ENCODE data around the gene NDUFS6. TPM values are rescaled to one million over a fixed set of nuclear protein-coding genes. Genes with fewer than 3 reads are reported as not detected.

The NDUFS6 gene
- total RNA-seq, 1 experiment from 2014 or later: 59.7 TPM

- POLR2A ChIA-PET: no interaction called here
- Mint-ChIP-seq H3K27me3 (ENCODE audit: insufficient read depth, unreplicated experiment) (peaks cover 7% of the 10 kb centered on the region), H3K27ac (ENCODE audit: unreplicated experiment) (no peak overlapping the region), H3K4me3 (ENCODE audit: unreplicated experiment) (no peak overlapping the region), H3K4me1 (ENCODE audit: low read depth, unreplicated experiment) (no peaks in the 10 kb centered on the region), H3K9me3 (ENCODE audit: unreplicated experiment) (no peaks in the 10 kb centered on the region), H3K36me3 (ENCODE audit: insufficient read depth, unreplicated experiment) (no peaks in the 10 kb centered on the region)
- Histone ChIP-seq H3K4me1 (no peaks in the 10 kb centered on the region), H3K36me3 (ENCODE audit: control insufficient read depth, insufficient read depth, low read length) (no peaks in the 10 kb centered on the region), H3K4me3 (ENCODE audit: low read depth, low read length) (no peak overlapping the region), H3K27me3 (replicated peaks; ENCODE audit: control insufficient read depth, insufficient read depth, low read length) (no peaks in the 10 kb centered on the region), H3K9me3 (no peaks in the 10 kb centered on the region)
- peak in 1 of 2 experiments; percentile 27 for DNase-seq
- CTCF ChIA-PET: no interaction called here
- TF ChIP-seq CTCF (IDR thresholded peaks at IDR 0.05; ENCODE audit: insufficient read depth in 1 of 2, low read depth in 1 of 2, low read length in 1 of 2, severe bottlenecking in 1 of 2, unreplicated experiment in 1 of 2): no peak
- BruUV-seq (replicated peaks): no TSS peak
- intact Hi-C loops (cut with micrococcal nuclease; ENCODE audit: unreplicated experiment): no loop called here
Observed at GRCh38 chr5:1785984-1786383, 15.2 kb upstream of the NDUFS6 start.

GRCh38 chr5:1786621-1787471 is 14.4 kb upstream of the NDUFS6 start:
- ChIA-PET POLR2A (no interaction called here), CTCF (no interaction called here)
- H3K4me3 Mint-ChIP-seq (ENCODE audit: unreplicated experiment): no peak overlapping the region
- H3K36me3 Mint-ChIP-seq (ENCODE audit: insufficient read depth, unreplicated experiment): no peaks in the 10 kb centered on the region
- Histone ChIP-seq H3K27me3 (replicated peaks; ENCODE audit: control insufficient read depth, insufficient read depth, low read length) (no peaks in the 10 kb centered on the region), H3K9me3 (no peaks in the 10 kb centered on the region), H3K4me1 (no peaks in the 10 kb centered on the region), H3K36me3 (ENCODE audit: control insufficient read depth, insufficient read depth, low read length) (no peaks in the 10 kb centered on the region), H3K4me3 (ENCODE audit: low read depth, low read length) (no peak overlapping the region)
- no peaks in the 10 kb centered on the region for H3K9me3 Mint-ChIP-seq (ENCODE audit: unreplicated experiment)
- peak in 1 of 2 experiments; percentile 26 for DNase-seq
- H3K27ac Mint-ChIP-seq (ENCODE audit: unreplicated experiment): no peak overlapping the region
- no TSS peak for BruUV-seq (replicated peaks)
- intact Hi-C loops (cut with micrococcal nuclease; ENCODE audit: unreplicated experiment): no loop called here
- H3K4me1 Mint-ChIP-seq (ENCODE audit: low read depth, unreplicated experiment): no peaks in the 10 kb centered on the region
- no peak for TF ChIP-seq CTCF (IDR thresholded peaks at IDR 0.05; ENCODE audit: insufficient read depth in 1 of 2, low read depth in 1 of 2, low read length in 1 of 2, severe bottlenecking in 1 of 2, unreplicated experiment in 1 of 2)
- peaks cover 7% of the 10 kb centered on the region for H3K27me3 Mint-ChIP-seq (ENCODE audit: insufficient read depth, unreplicated experiment)

- H3K36me3 Mint-ChIP-seq (ENCODE audit: insufficient read depth, unreplicated experiment): no peaks in the 10 kb centered on the region
- BruUV-seq (replicated peaks): no TSS peak
- Histone ChIP-seq H3K4me1 (no peaks in the 10 kb centered on the region), H3K36me3 (ENCODE audit: control insufficient read depth, insufficient read depth, low read length) (no peaks in the 10 kb centered on the region), H3K27me3 (replicated peaks; ENCODE audit: control insufficient read depth, insufficient read depth, low read length) (no peaks in the 10 kb centered on the region), H3K4me3 (ENCODE audit: low read depth, low read length) (no peak overlapping the region), H3K9me3 (no peaks in the 10 kb centered on the region)
- no peaks in the 10 kb centered on the region for H3K9me3 Mint-ChIP-seq (ENCODE audit: unreplicated experiment)
- ChIA-PET CTCF (no interaction called here), POLR2A (no interaction called here)
- H3K27me3 Mint-ChIP-seq (ENCODE audit: insufficient read depth, unreplicated experiment): peaks cover 7% of the 10 kb centered on the region
- no peaks in the 10 kb centered on the region for H3K4me1 Mint-ChIP-seq (ENCODE audit: low read depth, unreplicated experiment)
- intact Hi-C loops (cut with micrococcal nuclease; ENCODE audit: unreplicated experiment): no loop called here
- H3K4me3 Mint-ChIP-seq (ENCODE audit: unreplicated experiment): no peak overlapping the region
- peak in 1 of 2 experiments; percentile 14 for DNase-seq
- H3K27ac Mint-ChIP-seq (ENCODE audit: unreplicated experiment): no peak overlapping the region
- no peak for TF ChIP-seq CTCF (IDR thresholded peaks at IDR 0.05; ENCODE audit: insufficient read depth in 1 of 2, low read depth in 1 of 2, low read length in 1 of 2, severe bottlenecking in 1 of 2, unreplicated experiment in 1 of 2)
Observed at GRCh38 chr5:1787472-1788047, 13.6 kb upstream of the NDUFS6 start.

Data from Caco-2 (cell line).